ENCODE measurements around the gene TNFRSF4. TPM values are rescaled to one million over a fixed set of nuclear protein-coding genes. Genes with fewer than 3 reads are reported as not detected.
A peak's percentile ranks its signal among the peaks of the same experiment; 100 is the strongest.

Gene TNFRSF4
- total and polyA plus RNA-seq, 9 of the 15 experiments (the other 6 are each of a cell fraction or from before 2014, with no cell fraction given) = 0.07 to 0.44 (median 0.19) TPM; not detected in 5

- TF ChIP-seq ZBTB40 (IDR thresholded peaks at IDR 0.05) = no peak; the same call in 1 of the 2 replicates
- TF ChIP-seq ZBTB40 (CRISPR knock-in tag; IDR thresholded peaks at IDR 0.05) = no peak
- TF ChIP-seq SMAD4 (CRISPR knock-in tag; conservative IDR thresholded peaks at IDR 0.05) = no peak
- no peak for TF ChIP-seq SRSF7 (optimal IDR thresholded peaks at IDR 0.05; ENCODE audit: low read depth, low read length)
- TF ChIP-seq NR2F6 (CRISPR knock-in tag; IDR thresholded peaks at IDR 0.05) = no peak
- TF ChIP-seq ZFPM2 (CRISPR knock-in tag; IDR thresholded peaks at IDR 0.05) = no peak
- TF ChIP-seq FOSL1 (tag; conservative IDR thresholded peaks at IDR 0.05) = no peak
- no peak for TF ChIP-seq ZNF12 (CRISPR knock-in tag; IDR thresholded peaks at IDR 0.05)
- TF ChIP-seq, protein P1, sequence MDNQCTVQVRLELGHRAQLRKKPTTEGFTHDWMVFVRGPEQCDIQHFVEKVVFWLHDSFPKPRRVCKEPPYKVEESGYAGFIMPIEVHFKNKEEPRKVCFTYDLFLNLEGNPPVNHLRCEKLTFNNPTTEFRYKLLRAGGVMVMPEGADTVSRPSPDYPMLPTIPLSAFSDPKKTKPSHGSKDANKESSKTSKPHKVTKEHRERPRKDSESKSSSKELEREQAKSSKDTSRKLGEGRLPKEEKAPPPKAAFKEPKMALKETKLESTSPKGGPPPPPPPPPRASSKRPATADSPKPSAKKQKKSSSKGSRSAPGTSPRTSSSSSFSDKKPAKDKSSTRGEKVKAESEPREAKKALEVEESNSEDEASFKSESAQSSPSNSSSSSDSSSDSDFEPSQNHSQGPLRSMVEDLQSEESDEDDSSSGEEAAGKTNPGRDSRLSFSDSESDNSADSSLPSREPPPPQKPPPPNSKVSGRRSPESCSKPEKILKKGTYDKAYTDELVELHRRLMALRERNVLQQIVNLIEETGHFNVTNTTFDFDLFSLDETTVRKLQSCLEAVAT (IDR thresholded peaks at IDR 0.05) = peak in 1 of 2 experiments; percentile 65; a peak in 2 of 4 replicates
- no peak for TF ChIP-seq ZNF174 (CRISPR knock-in tag; IDR thresholded peaks at IDR 0.05)
- no peak for TF ChIP-seq ZNF146 (CRISPR knock-in tag; IDR thresholded peaks at IDR 0.05; ENCODE audit: unreplicated experiment)
- TF ChIP-seq, protein P2, sequence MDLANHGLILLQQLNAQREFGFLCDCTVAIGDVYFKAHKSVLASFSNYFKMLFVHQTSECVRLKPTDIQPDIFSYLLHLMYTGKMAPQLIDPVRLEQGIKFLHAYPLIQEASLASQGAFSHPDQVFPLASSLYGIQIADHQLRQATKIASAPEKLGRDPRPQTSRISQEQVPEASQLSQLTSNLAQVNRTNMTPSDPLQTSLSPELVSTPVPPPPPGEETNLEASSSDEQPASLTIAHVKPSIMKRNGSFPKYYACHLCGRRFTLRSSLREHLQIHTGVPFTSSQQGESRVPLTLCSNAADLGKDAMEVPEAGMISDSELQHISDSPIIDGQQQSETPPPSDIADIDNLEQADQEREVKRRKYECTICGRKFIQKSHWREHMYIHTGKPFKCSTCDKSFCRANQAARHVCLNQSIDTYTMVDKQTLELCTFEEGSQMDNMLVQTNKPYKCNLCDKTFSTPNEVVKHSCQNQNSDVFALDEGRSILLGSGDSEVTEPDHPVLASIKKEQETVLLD (IDR thresholded peaks at IDR 0.05) = peak; percentile 35; the same call in 1 of the 2 replicates
- TF ChIP-seq, protein P3, sequence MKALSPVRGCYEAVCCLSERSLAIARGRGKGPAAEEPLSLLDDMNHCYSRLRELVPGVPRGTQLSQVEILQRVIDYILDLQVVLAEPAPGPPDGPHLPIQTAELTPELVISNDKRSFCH (CRISPR knock-in tag; IDR thresholded peaks at IDR 0.05) = no peak
- TF ChIP-seq, protein P3 (tag; IDR thresholded peaks at IDR 0.05) = no peak
- no peak for TF ChIP-seq SMAD3 (CRISPR knock-in tag; conservative IDR thresholded peaks at IDR 0.05)
- no peak for TF ChIP-seq ZNF444 (CRISPR knock-in tag; IDR thresholded peaks at IDR 0.05)
Measured at GRCh38 chr1:1208713-1209433, 5.1 kb downstream of the TNFRSF4 start (continued).

Data from K562 (cell line).